Esophagus squamous epithelium (tissue), 4 donors: ENCODE results near the gene PIF1.

Source experiments
- POLR2A ChIP-seq, 4 donors: fragments of 450-650 bp; IDR thresholded peaks; one replicate each; pipeline ENCODE4 v1.6.1; 2017; ENCODE audit warnings: antibody characterized with exemption in 4 of 4, mild to moderate bottlenecking in 4 of 4, moderate library complexity in 3 of 4
- TF ChIP-seq, protein P1 (sequence below), 6 experiments: fragments of 450-650 bp in 4 of 6; fragments of 200-600 bp in 2 of 6; sonication (generic) in 2 of 6; IDR thresholded peaks; one replicate each; pipeline ENCODE4 v1.5.1; 2016 to 2019; ENCODE audit warnings: antibody characterized with exemption in 6 of 6, mild to moderate bottlenecking in 4 of 6, moderate library complexity in 4 of 6

DNA sequence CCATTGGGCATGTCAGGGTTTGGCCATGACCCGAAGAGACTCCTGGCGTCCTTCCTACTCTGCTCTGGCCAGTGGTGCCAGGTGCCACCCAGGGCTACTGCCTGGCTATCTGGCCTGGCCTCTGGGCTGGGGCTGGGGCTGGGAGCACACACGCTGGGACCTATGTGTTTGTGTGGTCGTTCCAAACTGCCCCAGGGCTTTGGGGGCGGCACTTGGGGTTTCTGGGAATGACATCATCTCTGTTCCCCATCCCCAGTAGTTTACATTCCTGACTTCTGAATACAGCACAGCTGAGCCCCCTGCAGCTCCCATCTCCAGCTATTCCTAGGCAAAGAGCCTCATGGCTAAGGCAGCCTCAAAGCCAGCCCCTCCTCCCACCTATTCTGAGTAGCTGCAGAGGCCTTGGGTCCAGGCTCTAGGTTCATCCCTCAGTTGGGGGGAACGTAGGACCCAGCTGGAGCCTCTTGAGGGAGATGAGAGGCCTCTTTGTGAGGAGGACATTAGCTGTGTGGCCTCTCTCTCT lies 40.6 kb upstream of the PIF1 start:
- TF ChIP-seq, protein P1, sequence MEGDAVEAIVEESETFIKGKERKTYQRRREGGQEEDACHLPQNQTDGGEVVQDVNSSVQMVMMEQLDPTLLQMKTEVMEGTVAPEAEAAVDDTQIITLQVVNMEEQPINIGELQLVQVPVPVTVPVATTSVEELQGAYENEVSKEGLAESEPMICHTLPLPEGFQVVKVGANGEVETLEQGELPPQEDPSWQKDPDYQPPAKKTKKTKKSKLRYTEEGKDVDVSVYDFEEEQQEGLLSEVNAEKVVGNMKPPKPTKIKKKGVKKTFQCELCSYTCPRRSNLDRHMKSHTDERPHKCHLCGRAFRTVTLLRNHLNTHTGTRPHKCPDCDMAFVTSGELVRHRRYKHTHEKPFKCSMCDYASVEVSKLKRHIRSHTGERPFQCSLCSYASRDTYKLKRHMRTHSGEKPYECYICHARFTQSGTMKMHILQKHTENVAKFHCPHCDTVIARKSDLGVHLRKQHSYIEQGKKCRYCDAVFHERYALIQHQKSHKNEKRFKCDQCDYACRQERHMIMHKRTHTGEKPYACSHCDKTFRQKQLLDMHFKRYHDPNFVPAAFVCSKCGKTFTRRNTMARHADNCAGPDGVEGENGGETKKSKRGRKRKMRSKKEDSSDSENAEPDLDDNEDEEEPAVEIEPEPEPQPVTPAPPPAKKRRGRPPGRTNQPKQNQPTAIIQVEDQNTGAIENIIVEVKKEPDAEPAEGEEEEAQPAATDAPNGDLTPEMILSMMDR (IDR thresholded peaks at IDR 0.05) = no peak
- no peak for TF ChIP-seq POLR2A (IDR thresholded peaks at IDR 0.05)
